K562 (cell line): ENCODE measurements around the gene MRLN. TPM values are rescaled to one million over a fixed set of nuclear protein-coding genes. Genes with fewer than 3 reads are reported as not detected.
A peak's percentile ranks its signal among the peaks of the same experiment; 100 is the strongest.

Source experiments
- ATAC-seq: fragments of 200-7000 bp; cut with Tn5 transposase; 3 replicates; pipeline ENCODE4 v1.9.1; 2020; ENCODE audit warnings: moderate library complexity
- BruUV-seq: library from RNA; stranded (reverse); fragments of 400-500 nt; replicated peaks from 2 replicates; lab custom pipeline; 2021; lab: Mats Ljungman, UMichigan
- CTCF ChIA-PET: fragments of 300-600 bp; formaldehyde crosslinking; extraction: SDS; loops from one replicate; lab custom pipeline; 2021; ENCODE audit warnings: low intra/inter-chr PET ratio; lab: Yijun Ruan, JAX
- POLR2A ChIA-PET: fragments of 300-600, 350-650 bp; sonication (Branson Sonifier 250); formaldehyde crosslinking; extraction: SDS; loops from one replicate; lab custom pipeline; 2021; ENCODE audit warnings: antibody characterized with exemption, inconsistent platforms; lab: Yijun Ruan, JAX
- DNase-seq, 4 experiments: peaks; one replicate each; pipeline versions ENCODE4 v3.0.0 to v3.0.0-alpha.2; 2011 to 2018; ENCODE audit warnings: low spot score in 3 of 4, mixed read lengths in 3 of 4; ENCODE audit errors: extremely low read depth in 1 of 4
- FAIRE-seq: peaks from 2 replicates; lab custom pipeline; 2011; peaks lifted over from hg19 to GRCh38; lab: Jason Lieb, UNC
- H2AFZ ChIP-seq: 2 replicates; pipeline ENCODE4 v1.6.0; 2011; ENCODE audit warnings: low read depth, low read length, control low read depth, inconsistent platforms
- H3K27ac ChIP-seq: fragments of 200-600 bp; 3 replicates; pipeline ENCODE4 v1.8.0; 2011; ENCODE audit warnings: low read depth, mild to moderate bottlenecking, control low read depth, inconsistent platforms, low read length, moderate library complexity, mixed read lengths; ENCODE audit errors: extremely low read depth
- H3K27me3 ChIP-seq, 2 experiments: fragments of 300-600 bp in 1 of 2; 2 replicates in 1 of 2; 3 replicates in 1 of 2; pipeline versions ENCODE4 v1.6.0 to v1.8.0; 2011; ENCODE audit warnings: inconsistent platforms in 2 of 2, low read length in 2 of 2, mild to moderate bottlenecking in 1 of 2, mixed read lengths in 1 of 2, moderate library complexity in 1 of 2; ENCODE audit not compliant: control insufficient read depth in 2 of 2, insufficient read depth in 2 of 2
- H3K36me3 ChIP-seq: fragments of 300-600 bp; 3 replicates; pipeline ENCODE4 v1.8.0; 2011; ENCODE audit warnings: mild to moderate bottlenecking, low read length, inconsistent platforms; ENCODE audit not compliant: control insufficient read depth, insufficient read depth
- H3K4me1 ChIP-seq, 2 experiments: fragments of 200-600 bp in 1 of 2; replicated peaks in 1 of 2; 2 replicates in 1 of 2; 3 replicates in 1 of 2; pipeline versions ENCODE4 v1.5.1 to v1.8.0; 2011; ENCODE audit warnings: inconsistent platforms in 2 of 2, low read length in 2 of 2, mild to moderate bottlenecking in 1 of 2, mixed read lengths in 1 of 2, moderate library complexity in 1 of 2; ENCODE audit not compliant: control insufficient read depth in 2 of 2, insufficient read depth in 2 of 2
- H3K4me2 ChIP-seq: 2 replicates; pipeline ENCODE4 v1.6.1; 2011; ENCODE audit warnings: low read length, control low read depth, inconsistent platforms, mixed read lengths; ENCODE audit not compliant: insufficient read depth
- H3K4me3 ChIP-seq: fragments of 200-600 bp; sonication (generic), shearing (Covaris generic); 2 replicates; pipeline ENCODE4 v1.5.1; 2016; ENCODE audit warnings: control low read depth, inconsistent platforms
- H3K79me2 ChIP-seq: fragments of 200-600 bp; 3 replicates; pipeline ENCODE4 v1.8.0; 2011; ENCODE audit warnings: low read length, inconsistent platforms; ENCODE audit not compliant: control insufficient read depth, insufficient read depth
- H3K9ac ChIP-seq, 2 experiments: 2 replicates each; pipeline versions ENCODE4 v1.6.0 to v1.6.1; 2011; ENCODE audit warnings: low read depth in 2 of 2, low read length in 2 of 2, control low read depth in 1 of 2, inconsistent platforms in 1 of 2, mild to moderate bottlenecking in 1 of 2, mixed read lengths in 1 of 2; ENCODE audit not compliant: insufficient read depth in 1 of 2
- H3K9me1 ChIP-seq: one replicate; pipeline ENCODE4 v1.6.0; 2011; ENCODE audit warnings: inconsistent platforms, mild to moderate bottlenecking, low read length, moderate library complexity; ENCODE audit not compliant: control insufficient read depth, insufficient read depth
- H3K9me3 ChIP-seq: replicated peaks from 2 replicates; pipeline ENCODE4 v1.5.1; 2011; ENCODE audit warnings: low read depth, low read length, inconsistent platforms; ENCODE audit not compliant: control insufficient read depth, insufficient read depth
- H4K20me1 ChIP-seq: replicated peaks from 2 replicates; pipeline ENCODE4 v1.6.1; 2011; ENCODE audit warnings: low read length, inconsistent platforms, mixed read lengths; ENCODE audit not compliant: control insufficient read depth, insufficient read depth
- CBX3 ChIP-seq, 2 experiments: IDR thresholded peaks; 1 replicate in 1 of 2; 2 replicates in 1 of 2; pipeline ENCODE4 v1.6.1; 2012; ENCODE audit warnings: inconsistent platforms in 2 of 2, low read length in 2 of 2, borderline replicate concordance in 1 of 2, control low read depth in 1 of 2
- CBX8 ChIP-seq: fragments of 200-600 bp; sonication (generic); IDR thresholded peaks from 2 replicates; pipeline ENCODE4 v1.6.1; 2012; ENCODE audit warnings: borderline replicate concordance, mixed run types, low read depth, mild to moderate bottlenecking, moderate library complexity, mixed read lengths, low read length, control low read depth, inconsistent platforms; ENCODE audit not compliant: poor library complexity, severe bottlenecking; ENCODE audit errors: extremely low read depth
- CHD2 ChIP-seq: IDR thresholded peaks from 2 replicates; pipeline ENCODE4 v1.6.1; 2011; ENCODE audit warnings: low read depth, low read length
- KLF16 ChIP-seq: IDR thresholded peaks from 2 replicates; pipeline ENCODE4 v1.6.1; 2016; ENCODE audit warnings: antibody characterized with exemption
- MTF1 ChIP-seq: fragments of 250-450 bp; sonication (Bioruptor Pico); IDR thresholded peaks from 2 replicates; pipeline ENCODE4 v1.9.0; 2021; ENCODE audit warnings: moderate library complexity, mild to moderate bottlenecking, inconsistent platforms, borderline replicate concordance
- NBN ChIP-seq: fragments of 450-650 bp; IDR thresholded peaks from 2 replicates; pipeline ENCODE4 v1.6.1; 2016; ENCODE audit warnings: low read depth, mild to moderate bottlenecking
- POLR2A ChIP-seq: fragments of 450-650 bp; conservative IDR thresholded peaks from 2 replicates; pipeline ENCODE4 v1.6.1; 2016
- ZFX ChIP-seq: sonication (generic); formaldehyde crosslinking; IDR thresholded peaks from 2 replicates; pipeline ENCODE4 v1.8.0; 2022; ENCODE audit warnings: mild to moderate bottlenecking, missing genetic modification reagents, moderate library complexity
- ZNF175 ChIP-seq: fragments of 200-800 bp; sonication (Bioruptor generic); IDR thresholded peaks from 2 replicates; pipeline ENCODE4 v1.6.1; 2016; ENCODE audit warnings: low read depth, mild to moderate bottlenecking, missing genetic modification characterization, missing compliant biosample characterization
- ZNF407 ChIP-seq: fragments of 450-650 bp; IDR thresholded peaks from 2 replicates; pipeline ENCODE4 v1.6.1; 2016; ENCODE audit warnings: low read depth
- ZNF764 ChIP-seq: fragments of 250-450 bp; sonication (Bioruptor Pico); IDR thresholded peaks from 2 replicates; pipeline ENCODE4 v1.4.0; 2020; ENCODE audit warnings: low read depth, mild to moderate bottlenecking, moderate library complexity
- WGBS: fragments of 100-300 bp; shearing (Covaris generic); methylation state at CpG from one replicate; pipeline ENCODE4 v1.1.6; 2016; ENCODE audit warnings: low coverage, mixed read lengths; ENCODE audit not compliant: insufficient coverage; ENCODE audit errors: missing lambda C conversion rate; 5-methylcytosine and 5-hydroxymethylcytosine counted together
- in situ Hi-C: fragments of 300-500 bp; cut with MboI; formaldehyde crosslinking; loops from 4 replicates; pipeline ENCODE4 v1.15.0; 2018; ENCODE audit warnings: inconsistent platforms, mixed read lengths
- intact Hi-C: fragments of 100-400 bp; cut with micrococcal nuclease; formaldehyde crosslinking; loops from 2 replicates; pipeline ENCODE4 v1.14.2; 2022
- polyA plus RNA-seq, 8 experiments: library from polyadenylated mRNA; depleted of rRNA in 4 of 8; stranded (reverse) in 5 of 8; unstranded in 3 of 8; fragments of >200 nt; fragmentation: Nextera tagmentation in 2 of 8; fragmentation: Illumina TruSeq in 1 of 8; extraction: Ambion mirVana in 2 of 8; extraction: Trizol in 1 of 8; gene quantifications; 2 replicates each; pipeline versions ENCODE4 v1.2.1 to v1.2.3, GENCODE V29; 2011 to 2014; ENCODE audit warnings: inconsistent platforms in 1 of 8, missing spikeins in 1 of 8
- total RNA-seq, 7 experiments: library from RNA; depleted of rRNA in 6 of 7; stranded (reverse); fragments of >200 nt in 6 of 7; fragmentation: Illumina TruSeq in 2 of 7; extraction: Trizol in 2 of 7; gene quantifications; 2 replicates each; pipeline versions ENCODE4 v1.2.1 to v1.2.3, GENCODE V29; 2011 to 2021; ENCODE audit warnings: low replicate concordance in 1 of 7
- TF ChIP-seq, protein P1 (sequence below): fragments of 450-650 bp; IDR thresholded peaks from 2 replicates; pipeline ENCODE4 v1.6.1; 2016; ENCODE audit warnings: antibody characterized with exemption

The MRLN gene
- total and polyA plus RNA-seq, 9 of the 15 experiments (the other 6 are each of a cell fraction or from before 2014, with no cell fraction given) = 0.07 to 0.13 TPM; not detected in 7

- Histone ChIP-seq H3K79me2 (no peaks in the 10 kb centered on the region; the same call in 2 of the 3 replicates), H3K9me1 (no peaks in the 10 kb centered on the region), H3K9ac (peak within 1 kb of the TSS; percentile 62 to 90), H3K9me3 (no peaks in the 10 kb centered on the region), H3K4me2 (peak within 1 kb of the TSS; percentile 60), H2AFZ (peak within 1 kb of the TSS; percentile 76), H3K4me3 (peak within 1 kb of the TSS; percentile 55), H3K36me3 (no peaks in the 10 kb centered on the region), H3K4me1 (peaks cover 10 to 19% of the 10 kb centered on the region in 2 experiments; a peak in 4 of 5 replicates), H4K20me1 (no peaks in the 10 kb centered on the region), H3K27me3 (peaks cover 6 to 20% of the 10 kb centered on the region in 2 experiments), H3K27ac (peak within 1 kb of the TSS; percentile 44; the same call in 2 of the 3 replicates)
- POLR2A ChIA-PET = interaction anchor here (0.6 to 1.6 kb wide), 4 partner anchors 9 to 582 kb away, joined by 3 to 7 read pairs (median 4); no protein-coding TSS in a partner anchor
- CTCF ChIA-PET = no interaction called here
- DNase-seq = peak; percentile 65 to 76 (median 66)
- ATAC-seq = peak; percentile 87
- in situ Hi-C loops = no loop called here
- BruUV-seq = TSS peak; percentile 63
- WGBS = 6% methylated on average over 55 of the region's 68 CpGs
- intact Hi-C loops = no loop called here
- FAIRE-seq = no peak
- TF ChIP-seq ZNF764 (no peak), KLF16 (peak; percentile 94), NBN (no peak), CBX3 (IDR thresholded peaks at IDR 0.05; ENCODE audit: borderline replicate concordance in 1 of 2, low read length in 2 of 2) (no peak), MTF1 (CRISPR knock-in tag) (no peak), ZNF175 (CRISPR knock-in tag) (no peak), CHD2 (no peak), ZFX (peak; percentile 62), ZNF407 (no peak), POLR2A (0 out of 2 replicates have a peak, but pooled peaks have one; percentile 46), CBX8 (no peak)
- TF ChIP-seq, protein P1, sequence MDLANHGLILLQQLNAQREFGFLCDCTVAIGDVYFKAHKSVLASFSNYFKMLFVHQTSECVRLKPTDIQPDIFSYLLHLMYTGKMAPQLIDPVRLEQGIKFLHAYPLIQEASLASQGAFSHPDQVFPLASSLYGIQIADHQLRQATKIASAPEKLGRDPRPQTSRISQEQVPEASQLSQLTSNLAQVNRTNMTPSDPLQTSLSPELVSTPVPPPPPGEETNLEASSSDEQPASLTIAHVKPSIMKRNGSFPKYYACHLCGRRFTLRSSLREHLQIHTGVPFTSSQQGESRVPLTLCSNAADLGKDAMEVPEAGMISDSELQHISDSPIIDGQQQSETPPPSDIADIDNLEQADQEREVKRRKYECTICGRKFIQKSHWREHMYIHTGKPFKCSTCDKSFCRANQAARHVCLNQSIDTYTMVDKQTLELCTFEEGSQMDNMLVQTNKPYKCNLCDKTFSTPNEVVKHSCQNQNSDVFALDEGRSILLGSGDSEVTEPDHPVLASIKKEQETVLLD = no peak
Observed at GRCh38 chr10:59709395-59710125, 43.7 kb downstream of the MRLN start, which contains the start of gene SLC16A9. Gene SLC16A9, minus strand, starts transcription at chr10:59709850. Its CDS starts 25,559 bp downstream, at chr10:59684291.
